Measurements from ENCODE around the gene FOXK2.

DNA sequence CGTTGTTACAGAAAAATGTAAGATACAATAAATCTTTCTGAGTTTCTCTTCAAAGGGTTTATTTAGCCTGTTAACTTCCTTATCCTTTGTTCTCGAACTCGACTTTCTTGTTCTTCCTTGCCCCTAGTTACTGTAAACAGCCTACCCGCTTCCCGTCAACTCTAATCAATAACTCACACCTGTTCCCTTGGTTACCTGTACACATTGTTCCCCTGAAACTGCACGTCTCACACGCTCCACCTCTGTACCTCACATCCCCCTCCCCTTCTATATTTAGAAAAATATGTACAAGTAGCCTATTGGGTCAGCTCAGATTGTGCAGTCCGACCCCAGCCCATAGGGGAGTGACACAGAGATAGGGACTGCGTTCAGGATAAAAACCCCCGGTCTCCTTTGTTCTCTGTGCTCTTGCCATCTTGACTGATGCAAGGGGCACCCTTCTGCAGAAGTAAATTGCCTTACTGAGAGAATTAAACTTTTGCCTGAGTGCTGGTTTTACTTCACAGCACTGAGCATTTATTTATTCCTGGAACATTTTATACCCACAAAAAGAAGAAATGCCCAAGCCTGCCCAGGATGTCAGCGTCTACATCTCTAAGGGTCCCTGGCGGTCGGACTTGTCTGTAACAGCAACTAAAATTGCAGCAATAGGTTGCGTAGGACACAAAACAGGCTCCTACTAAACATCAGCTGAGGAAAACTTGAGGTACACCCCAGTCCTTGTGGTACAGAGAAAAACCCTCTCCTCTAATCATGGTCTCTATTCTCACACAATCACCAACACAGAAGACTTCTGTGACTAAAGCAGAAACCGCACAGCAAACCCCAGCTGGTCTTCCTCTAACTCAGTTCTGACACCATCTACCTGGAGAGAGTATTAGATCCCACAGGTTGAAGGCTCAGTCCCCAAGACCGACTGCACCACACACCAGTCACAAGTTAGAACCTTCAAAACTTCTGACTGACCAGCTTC is 117.4 kb downstream of the FOXK2 start:
- TF ChIP-seq, protein P1, sequence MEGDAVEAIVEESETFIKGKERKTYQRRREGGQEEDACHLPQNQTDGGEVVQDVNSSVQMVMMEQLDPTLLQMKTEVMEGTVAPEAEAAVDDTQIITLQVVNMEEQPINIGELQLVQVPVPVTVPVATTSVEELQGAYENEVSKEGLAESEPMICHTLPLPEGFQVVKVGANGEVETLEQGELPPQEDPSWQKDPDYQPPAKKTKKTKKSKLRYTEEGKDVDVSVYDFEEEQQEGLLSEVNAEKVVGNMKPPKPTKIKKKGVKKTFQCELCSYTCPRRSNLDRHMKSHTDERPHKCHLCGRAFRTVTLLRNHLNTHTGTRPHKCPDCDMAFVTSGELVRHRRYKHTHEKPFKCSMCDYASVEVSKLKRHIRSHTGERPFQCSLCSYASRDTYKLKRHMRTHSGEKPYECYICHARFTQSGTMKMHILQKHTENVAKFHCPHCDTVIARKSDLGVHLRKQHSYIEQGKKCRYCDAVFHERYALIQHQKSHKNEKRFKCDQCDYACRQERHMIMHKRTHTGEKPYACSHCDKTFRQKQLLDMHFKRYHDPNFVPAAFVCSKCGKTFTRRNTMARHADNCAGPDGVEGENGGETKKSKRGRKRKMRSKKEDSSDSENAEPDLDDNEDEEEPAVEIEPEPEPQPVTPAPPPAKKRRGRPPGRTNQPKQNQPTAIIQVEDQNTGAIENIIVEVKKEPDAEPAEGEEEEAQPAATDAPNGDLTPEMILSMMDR (IDR thresholded peaks at IDR 0.05; ENCODE audit: poor library complexity) = no peak
- no peak for TF ChIP-seq EZH2phosphoT487 (IDR thresholded peaks at IDR 0.05; ENCODE audit: low read depth, severe bottlenecking, unreplicated experiment)
